K562 (cell line): ENCODE measurements around the gene LRRC26. TPM values are rescaled to one million over a fixed set of nuclear protein-coding genes. Genes with fewer than 3 reads are reported as not detected.

Experiments used
- ATF7 ChIP-seq: fragments of 450-650 bp; IDR thresholded peaks from 2 replicates; pipeline ENCODE4 v1.7.1; 2014; ENCODE audit warnings: mild to moderate bottlenecking, moderate library complexity
- ESRRA ChIP-seq: fragments of 450-650 bp; IDR thresholded peaks from 2 replicates; pipeline ENCODE4 v1.6.1; 2014; ENCODE audit warnings: low read depth, mild to moderate bottlenecking, moderate library complexity, borderline replicate concordance
- GTF3C2 ChIP-seq: IDR thresholded peaks from 3 replicates; pipeline ENCODE4 v1.6.1; 2011; ENCODE audit warnings: borderline replicate concordance, mild to moderate bottlenecking, moderate library complexity; ENCODE audit not compliant: insufficient read length; ENCODE audit errors: extremely low read depth
- MEF2A ChIP-seq: IDR thresholded peaks from 2 replicates; pipeline ENCODE4 v1.6.1; 2011; ENCODE audit warnings: low read depth, mild to moderate bottlenecking, low read length, moderate library complexity; ENCODE audit not compliant: control insufficient read depth
- NCOA4 ChIP-seq: fragments of 450-650 bp; IDR thresholded peaks from 2 replicates; pipeline ENCODE4 v1.6.1; 2018; ENCODE audit warnings: mild to moderate bottlenecking; ENCODE audit not compliant: partially characterized antibody
- NFATC3 ChIP-seq: fragments of 450-650 bp; IDR thresholded peaks from 2 replicates; pipeline ENCODE4 v1.6.1; 2017; ENCODE audit warnings: mild to moderate bottlenecking
- NUFIP1 ChIP-seq: fragments of 450-650 bp; IDR thresholded peaks from 2 replicates; pipeline ENCODE4 v1.6.1; 2018; ENCODE audit not compliant: partially characterized antibody
- POLR2B ChIP-seq: fragments of 450-650 bp; IDR thresholded peaks from 2 replicates; pipeline ENCODE4 v1.6.1; 2018; ENCODE audit warnings: low read depth; ENCODE audit not compliant: partially characterized antibody
- POLR3G ChIP-seq: IDR thresholded peaks from 2 replicates; pipeline ENCODE4 v1.6.1; 2011; ENCODE audit not compliant: insufficient read length, insufficient replicate concordance; ENCODE audit errors: extremely low read depth
- PPARD ChIP-seq: fragments of 250-450 bp; sonication (Bioruptor Pico); IDR thresholded peaks from 2 replicates; pipeline ENCODE4 v1.8.0; 2022; ENCODE audit warnings: inconsistent platforms, mild to moderate bottlenecking, moderate library complexity
- RBM22 ChIP-seq: fragments of 200-400 bp; formaldehyde crosslinking; IDR thresholded peaks from 2 replicates; pipeline ENCODE4 v1.6.1; 2018; ENCODE audit warnings: low read length, low read depth; ENCODE audit not compliant: poor library complexity, severe bottlenecking
- SAFB2 ChIP-seq: fragments of 200-400 bp; formaldehyde crosslinking; IDR thresholded peaks from 2 replicates; pipeline ENCODE4 v1.6.1; 2018; ENCODE audit warnings: borderline replicate concordance, low read length, low read depth, moderate library complexity; ENCODE audit not compliant: severe bottlenecking
- TFE3 ChIP-seq: fragments of 450-650 bp; formaldehyde crosslinking; IDR thresholded peaks from 2 replicates; pipeline ENCODE4 v1.4.0; 2020; ENCODE audit warnings: mild to moderate bottlenecking, mixed read lengths
- WHSC1 ChIP-seq: IDR thresholded peaks from one replicate; pipeline ENCODE4 v1.6.1; 2012; ENCODE audit warnings: low read length, control low read depth, inconsistent platforms
- ZNF444 ChIP-seq: fragments of 250-450 bp; sonication (Bioruptor Pico); IDR thresholded peaks from 2 replicates; pipeline ENCODE4 v1.4.0; 2020; ENCODE audit warnings: mild to moderate bottlenecking, moderate library complexity
- polyA plus RNA-seq, 8 experiments: library from polyadenylated mRNA; depleted of rRNA in 4 of 8; stranded (reverse) in 5 of 8; unstranded in 3 of 8; fragments of >200 nt; fragmentation: Nextera tagmentation in 2 of 8; fragmentation: Illumina TruSeq in 1 of 8; extraction: Ambion mirVana in 2 of 8; extraction: Trizol in 1 of 8; gene quantifications; 2 replicates each; pipeline versions ENCODE4 v1.2.1 to v1.2.3, GENCODE V29; 2011 to 2014; ENCODE audit warnings: inconsistent platforms in 1 of 8, missing spikeins in 1 of 8
- total RNA-seq, 7 experiments: library from RNA; depleted of rRNA in 6 of 7; stranded (reverse); fragments of >200 nt in 6 of 7; fragmentation: Illumina TruSeq in 2 of 7; extraction: Trizol in 2 of 7; gene quantifications; 2 replicates each; pipeline versions ENCODE4 v1.2.1 to v1.2.3, GENCODE V29; 2011 to 2021; ENCODE audit warnings: low replicate concordance in 1 of 7
- TF ChIP-seq, protein P1 (sequence below): fragments of 250-450 bp; sonication (Bioruptor Pico); IDR thresholded peaks from 2 replicates; pipeline ENCODE4 v1.4.0; 2020; ENCODE audit warnings: mild to moderate bottlenecking, moderate library complexity, borderline replicate concordance
- TF ChIP-seq, protein P2 (sequence below): sonication (generic); formaldehyde crosslinking; IDR thresholded peaks from 2 replicates; pipeline ENCODE4 v1.8.0; 2023; ENCODE audit warnings: mild to moderate bottlenecking, missing genetic modification reagents

Gene LRRC26
- total and polyA plus RNA-seq, 9 of the 15 experiments (the other 6 are each of a cell fraction or from before 2014, with no cell fraction given), result not detected

- TF ChIP-seq TFE3, result no peak
- TF ChIP-seq MEF2A, result no peak
- no peak for TF ChIP-seq GTF3C2
- TF ChIP-seq, protein P1, sequence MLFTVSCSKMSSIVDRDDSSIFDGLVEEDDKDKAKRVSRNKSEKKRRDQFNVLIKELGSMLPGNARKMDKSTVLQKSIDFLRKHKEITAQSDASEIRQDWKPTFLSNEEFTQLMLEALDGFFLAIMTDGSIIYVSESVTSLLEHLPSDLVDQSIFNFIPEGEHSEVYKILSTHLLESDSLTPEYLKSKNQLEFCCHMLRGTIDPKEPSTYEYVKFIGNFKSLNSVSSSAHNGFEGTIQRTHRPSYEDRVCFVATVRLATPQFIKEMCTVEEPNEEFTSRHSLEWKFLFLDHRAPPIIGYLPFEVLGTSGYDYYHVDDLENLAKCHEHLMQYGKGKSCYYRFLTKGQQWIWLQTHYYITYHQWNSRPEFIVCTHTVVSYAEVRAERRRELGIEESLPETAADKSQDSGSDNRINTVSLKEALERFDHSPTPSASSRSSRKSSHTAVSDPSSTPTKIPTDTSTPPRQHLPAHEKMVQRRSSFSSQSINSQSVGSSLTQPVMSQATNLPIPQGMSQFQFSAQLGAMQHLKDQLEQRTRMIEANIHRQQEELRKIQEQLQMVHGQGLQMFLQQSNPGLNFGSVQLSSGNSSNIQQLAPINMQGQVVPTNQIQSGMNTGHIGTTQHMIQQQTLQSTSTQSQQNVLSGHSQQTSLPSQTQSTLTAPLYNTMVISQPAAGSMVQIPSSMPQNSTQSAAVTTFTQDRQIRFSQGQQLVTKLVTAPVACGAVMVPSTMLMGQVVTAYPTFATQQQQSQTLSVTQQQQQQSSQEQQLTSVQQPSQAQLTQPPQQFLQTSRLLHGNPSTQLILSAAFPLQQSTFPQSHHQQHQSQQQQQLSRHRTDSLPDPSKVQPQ (CRISPR knock-in tag), result no peak
- TF ChIP-seq ZNF444, result no peak
- peak; percentile 95 for TF ChIP-seq ATF7
- TF ChIP-seq ESRRA, result peak; percentile 81
- no peak for TF ChIP-seq RBM22
- no peak for TF ChIP-seq NUFIP1
- no peak for TF ChIP-seq NFATC3
- no peak for TF ChIP-seq PPARD
- no peak for TF ChIP-seq SAFB2
- TF ChIP-seq POLR3G, result no peak
- peak; percentile 73 for TF ChIP-seq POLR2B
- TF ChIP-seq NCOA4, result no peak
- TF ChIP-seq, protein P2, sequence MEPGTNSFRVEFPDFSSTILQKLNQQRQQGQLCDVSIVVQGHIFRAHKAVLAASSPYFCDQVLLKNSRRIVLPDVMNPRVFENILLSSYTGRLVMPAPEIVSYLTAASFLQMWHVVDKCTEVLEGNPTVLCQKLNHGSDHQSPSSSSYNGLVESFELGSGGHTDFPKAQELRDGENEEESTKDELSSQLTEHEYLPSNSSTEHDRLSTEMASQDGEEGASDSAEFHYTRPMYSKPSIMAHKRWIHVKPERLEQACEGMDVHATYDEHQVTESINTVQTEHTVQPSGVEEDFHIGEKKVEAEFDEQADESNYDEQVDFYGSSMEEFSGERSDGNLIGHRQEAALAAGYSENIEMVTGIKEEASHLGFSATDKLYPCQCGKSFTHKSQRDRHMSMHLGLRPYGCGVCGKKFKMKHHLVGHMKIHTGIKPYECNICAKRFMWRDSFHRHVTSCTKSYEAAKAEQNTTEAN (CRISPR knock-in tag), result no peak
- no peak for TF ChIP-seq WHSC1
These were observed 18.8 kb upstream of the LRRC26 start, which contains the start of the genes ANAPC2 and SSNA1 (continued) for GRCh38 chr9:137188490-137189296.
